H1 (cell line): ENCODE data around the gene CHSY1. TPM values are rescaled to one million over a fixed set of nuclear protein-coding genes. Genes with fewer than 3 reads are reported as not detected.

Source experiments
- CTCF ChIA-PET: fragments of 300-600 bp; sonication (Branson Sonifier 250); formaldehyde crosslinking; loops from one replicate; lab custom pipeline; 2021; ENCODE audit not compliant: partially characterized antibody; lab: Charles Lee
- POLR2A ChIA-PET: fragments of 300-600 bp; sonication (Branson Sonifier 250); formaldehyde crosslinking; loops from one replicate; lab custom pipeline; 2021; ENCODE audit warnings: inconsistent platforms; ENCODE audit not compliant: partially characterized antibody; lab: Charles Lee
- DNase-seq, 2 experiments: peaks; one replicate each; pipeline versions ENCODE4 v3.0.0 to v3.0.0-alpha.2; 2010 to 2022; ENCODE audit warnings: low spot score in 2 of 2, low read depth in 1 of 2, mixed read lengths in 1 of 2
- FAIRE-seq: peaks from 2 replicates; lab custom pipeline; 2011; peaks lifted over from hg19 to GRCh38; lab: Jason Lieb, UNC
- H2AFZ ChIP-seq: 2 replicates; pipeline ENCODE4 v1.8.1; 2012; ENCODE audit warnings: low read length, inconsistent platforms
- H2AK5ac ChIP-seq: 2 replicates; pipeline ENCODE4 v1.6.1; 2013; ENCODE audit warnings: low read depth, low read length
- H2BK120ac ChIP-seq: replicated peaks from 2 replicates; pipeline ENCODE3; 2013; ENCODE audit warnings: low read depth, low read length, inconsistent platforms
- H2BK12ac ChIP-seq: 2 replicates; pipeline ENCODE4 v1.6.1; 2013; ENCODE audit warnings: low read depth, low read length
- H2BK15ac ChIP-seq: 2 replicates; pipeline ENCODE4 v1.6.1; 2013; ENCODE audit warnings: low read length
- H2BK20ac ChIP-seq: 2 replicates; pipeline ENCODE4 v1.6.1; 2013; ENCODE audit warnings: low read length
- H2BK5ac ChIP-seq: 2 replicates; pipeline ENCODE4 v1.6.1; 2013; ENCODE audit warnings: low read depth, low read length
- H3K14ac ChIP-seq: 2 replicates; pipeline ENCODE4 v1.6.1; 2013; ENCODE audit warnings: inconsistent platforms; ENCODE audit not compliant: insufficient read length
- H3K18ac ChIP-seq: 2 replicates; pipeline ENCODE4 v1.6.1; 2013; ENCODE audit warnings: low read length; ENCODE audit errors: extremely low read depth
- H3K23ac ChIP-seq: 2 replicates; pipeline ENCODE4 v1.6.1; 2013; ENCODE audit warnings: inconsistent platforms; ENCODE audit not compliant: insufficient read length
- H3K23me2 ChIP-seq: 2 replicates; pipeline ENCODE4 v1.6.1; 2013; ENCODE audit warnings: low read depth, low read length
- H3K27ac ChIP-seq: 2 replicates; pipeline ENCODE4 v1.6.1; 2011; ENCODE audit warnings: low read depth, low read length, inconsistent platforms
- H3K27me3 ChIP-seq, 4 experiments: replicated peaks in 1 of 4; 1 replicate in 1 of 4; 2 replicates in 3 of 4; pipeline versions ENCODE4 v1.6.1 to v1.8.1; 2011 to 2013; ENCODE audit warnings: low read length in 3 of 4, mild to moderate bottlenecking in 3 of 4, inconsistent platforms in 2 of 4, mixed read lengths in 2 of 4, moderate library complexity in 1 of 4; ENCODE audit not compliant: control insufficient read depth in 3 of 4, insufficient read depth in 3 of 4; ENCODE audit errors: extremely low read depth in 1 of 4
- H3K36me3 ChIP-seq, 4 experiments: 2 replicates each; pipeline versions ENCODE4 v1.6.1 to v1.8.1; 2011 to 2013; ENCODE audit warnings: mild to moderate bottlenecking in 4 of 4, low read length in 3 of 4, moderate library complexity in 2 of 4, control low read depth in 1 of 4, inconsistent platforms in 1 of 4; ENCODE audit not compliant: insufficient read depth in 4 of 4, control insufficient read depth in 2 of 4
- H3K4ac ChIP-seq: replicated peaks from 2 replicates; pipeline ENCODE3; 2013; ENCODE audit warnings: low read length, low read depth, mixed read lengths, inconsistent platforms; ENCODE audit not compliant: insufficient read length
- H3K4me1 ChIP-seq, 4 experiments: replicated peaks in 1 of 4; 1 replicate in 1 of 4; 2 replicates in 3 of 4; pipeline versions ENCODE4 v1.6.1 to v1.8.1; 2011 to 2013; ENCODE audit warnings: low read length in 3 of 4, inconsistent platforms in 2 of 4, mixed read lengths in 1 of 4; ENCODE audit not compliant: insufficient read depth in 4 of 4, control insufficient read depth in 3 of 4
- H3K4me2 ChIP-seq, 2 experiments: 2 replicates each; pipeline versions ENCODE4 v1.6.1 to v1.8.1; 2011 to 2013; ENCODE audit warnings: low read depth in 2 of 2, low read length in 2 of 2, control low read depth in 1 of 2, inconsistent platforms in 1 of 2, mild to moderate bottlenecking in 1 of 2; ENCODE audit not compliant: insufficient read depth in 1 of 2
- H3K4me3 ChIP-seq, 4 experiments: fragments of 200-600, 300-600 bp in 1 of 4; sonication (generic), shearing (Covaris generic), sonication (Bioruptor Twin) in 1 of 4; 2 replicates each; pipeline versions ENCODE4 v1.5.1 to v1.8.1; 2011 to 2016; ENCODE audit warnings: low read length in 4 of 4, low read depth in 3 of 4, control low read depth in 2 of 4, inconsistent platforms in 2 of 4, mild to moderate bottlenecking in 2 of 4, mixed read lengths in 1 of 4, moderate library complexity in 1 of 4; ENCODE audit not compliant: insufficient read depth in 2 of 4; ENCODE audit errors: extremely low read depth in 1 of 4
- H3K56ac ChIP-seq: replicated peaks from 2 replicates; pipeline ENCODE3; 2013; ENCODE audit warnings: low read depth, mild to moderate bottlenecking, mixed read lengths, low read length, inconsistent platforms; ENCODE audit not compliant: insufficient read length
- H3K79me1 ChIP-seq: 2 replicates; pipeline ENCODE4 v1.6.1; 2013; ENCODE audit warnings: low read depth, low read length, control low read depth
- H3K79me2 ChIP-seq, 2 experiments: 2 replicates each; pipeline versions ENCODE4 v1.6.1 to v1.8.1; 2012 to 2013; ENCODE audit warnings: low read length in 2 of 2, mild to moderate bottlenecking in 2 of 2, inconsistent platforms in 1 of 2; ENCODE audit not compliant: insufficient read depth in 2 of 2, control insufficient read depth in 1 of 2
- H3K9ac ChIP-seq, 4 experiments: replicated peaks in 1 of 4; 1 replicate in 1 of 4; 2 replicates in 3 of 4; pipeline versions ENCODE4 v1.6.1 to v1.8.1; 2011 to 2013; ENCODE audit warnings: low read depth in 3 of 4, low read length in 3 of 4, control low read depth in 2 of 4, mild to moderate bottlenecking in 2 of 4, moderate library complexity in 2 of 4, inconsistent platforms in 1 of 4; ENCODE audit errors: extremely low read depth in 1 of 4
- H3K9me3 ChIP-seq, 2 experiments: 2 replicates each; pipeline versions ENCODE4 v1.6.1 to v1.8.1; 2012 to 2013; ENCODE audit warnings: mild to moderate bottlenecking in 2 of 2, moderate library complexity in 2 of 2, control low read depth in 1 of 2, inconsistent platforms in 1 of 2, low read depth in 1 of 2, low read length in 1 of 2, mixed read lengths in 1 of 2; ENCODE audit not compliant: insufficient read depth in 2 of 2
- H4K20me1 ChIP-seq, 2 experiments: replicated peaks in 1 of 2; 2 replicates each; pipeline versions ENCODE3 to v1.8.1; 2011 to 2013; ENCODE audit warnings: inconsistent platforms in 2 of 2, low read length in 2 of 2, mild to moderate bottlenecking in 1 of 2; ENCODE audit not compliant: insufficient read depth in 2 of 2, control insufficient read depth in 1 of 2
- H4K5ac ChIP-seq: 2 replicates; pipeline ENCODE4 v1.6.1; 2013; ENCODE audit warnings: low read length, low read depth, mixed read lengths, inconsistent platforms; ENCODE audit not compliant: insufficient read length
- H4K8ac ChIP-seq: 2 replicates; pipeline ENCODE4 v1.8.0; 2013; ENCODE audit warnings: mild to moderate bottlenecking, moderate library complexity, low read length, inconsistent platforms; ENCODE audit not compliant: insufficient read depth; ENCODE audit errors: extremely low read depth
- H4K91ac ChIP-seq: replicated peaks from 2 replicates; pipeline ENCODE3; 2013; ENCODE audit warnings: low read length, mixed read lengths, inconsistent platforms; ENCODE audit not compliant: insufficient read length
- ATF2 ChIP-seq: IDR thresholded peaks from 2 replicates; pipeline ENCODE4 v1.6.1; 2012; ENCODE audit warnings: low read length, inconsistent platforms
- ATF3 ChIP-seq: IDR thresholded peaks from 2 replicates; pipeline ENCODE4 v1.6.1; 2011; ENCODE audit warnings: low read depth, mild to moderate bottlenecking, low read length; ENCODE audit not compliant: insufficient read depth
- CHD1 ChIP-seq: IDR thresholded peaks from 2 replicates; pipeline ENCODE4 v1.6.1; 2012; ENCODE audit warnings: low read depth, low read length, improper control_type of control experiment
- CHD2 ChIP-seq: IDR thresholded peaks from 2 replicates; pipeline ENCODE4 v1.6.1; 2012; ENCODE audit warnings: low read length, improper control_type of control experiment
- CTCF ChIP-seq, 3 experiments: IDR thresholded peaks; 1 replicate in 2 of 3; 2 replicates in 1 of 3; pipeline versions ENCODE4 v1.5.1 to v1.6.1; 2011; ENCODE audit warnings: low read length in 3 of 3, mild to moderate bottlenecking in 3 of 3, inconsistent platforms in 2 of 3, low read depth in 1 of 3, moderate library complexity in 1 of 3; ENCODE audit not compliant: insufficient read depth in 1 of 3; ENCODE audit errors: control extremely low read depth in 1 of 3
- POU5F1 ChIP-seq: IDR thresholded peaks from 2 replicates; pipeline ENCODE4 v1.6.1; 2011; ENCODE audit warnings: low read depth, mild to moderate bottlenecking, low read length, moderate library complexity
- TAF1 ChIP-seq: IDR thresholded peaks from 2 replicates; pipeline ENCODE4 v1.6.1; 2011; ENCODE audit warnings: mild to moderate bottlenecking, low read depth, low read length
- WGBS, 2 experiments: shearing (Covaris generic) in 1 of 2; methylation state at CpG; one replicate each; pipeline versions ENCODE4 v1.1.6 to v1.1.7; 2013 to 2015; ENCODE audit warnings: low lambda C conversion rate in 2 of 2, mixed read lengths in 2 of 2, inconsistent platforms in 1 of 2, low coverage in 1 of 2, missing lambda C conversion rate in 1 of 2; ENCODE audit not compliant: insufficient replicate concordance in 2 of 2, insufficient coverage in 1 of 2, insufficient read length in 1 of 2; ENCODE audit errors: extremely low coverage in 1 of 2, missing lambda C conversion rate in 1 of 2; 5-methylcytosine and 5-hydroxymethylcytosine counted together
- polyA plus RNA-seq, 7 experiments: library from polyadenylated mRNA; depleted of rRNA in 3 of 7; stranded (reverse) in 5 of 7; unstranded in 2 of 7; fragments of >200 nt in 5 of 7; fragments of 200-250 nt in 2 of 7; gene quantifications; 1 replicate in 5 of 7; 2 replicates in 1 of 7; 4 replicates in 1 of 7; pipeline versions ENCODE4 v1.2.1 to v1.2.3, GENCODE V29; 2011 to 2013; ENCODE audit warnings: missing spikeins in 2 of 7, mixed read lengths in 2 of 7
- total RNA-seq: library from RNA; stranded (reverse); fragmentation: NEBNext Ultra II Directional; extraction: Animal tissue kit (Norgen Biotek cat#: 25700); gene quantifications from 2 replicates; pipeline ENCODE4 v1.2.1, GENCODE V29; 2021

The CHSY1 gene
- total and polyA plus RNA-seq, 2 of the 8 experiments (the other 6 are each of a cell fraction or from before 2014, with no cell fraction given) = 24.9 to 60.7 TPM

GRCh38 chr15:101156509-101157159 lies 95.2 kb downstream of the CHSY1 start:
- Histone ChIP-seq H4K8ac (no peak overlapping the region), H3K23me2 (no peaks in the 10 kb centered on the region), H2BK5ac (no peak overlapping the region), H3K27ac (no peak overlapping the region), H2AFZ (no peak overlapping the region), H3K4me2 (no peak overlapping the region), H3K9me3 (no peaks in the 10 kb centered on the region), H3K4ac (no peak overlapping the region), H3K4me3 (no peak overlapping the region), H3K79me2 (no peaks in the 10 kb centered on the region), H3K56ac (no peak overlapping the region), H4K5ac (no peak overlapping the region), H3K27me3 (peaks cover 0 to 2% (median 0%) of the 10 kb centered on the region in 4 experiments; a peak in 1 of 7 replicates), H4K91ac (no peak overlapping the region), H3K79me1 (no peaks in the 10 kb centered on the region), H3K9ac (no peak overlapping the region), H4K20me1 (peaks cover 0 to 1% of the 10 kb centered on the region in 2 experiments), H3K14ac (no peak overlapping the region), H2AK5ac (no peak overlapping the region), H3K4me1 (peaks cover 0 to 6% (median 0%) of the 10 kb centered on the region in 4 experiments; a peak in 3 of 7 replicates), H2BK20ac (no peak overlapping the region), H3K18ac (no peak overlapping the region), H2BK15ac (no peak overlapping the region), H3K36me3 (no peaks in the 10 kb centered on the region), H3K23ac (no peak overlapping the region), H2BK12ac (no peak overlapping the region), H2BK120ac (no peak overlapping the region)
- ChIA-PET POLR2A (no interaction called here), CTCF (interaction anchor here (0.8 to 10.7 kb wide), 9 partner anchors 10 to 148 kb away, joined by 3 to 128 read pairs (median 3); no protein-coding TSS in a partner anchor)
- WGBS, 2 experiments = 90% methylated on average over 21 of the region's 21 CpGs; no CpG with 5 or more reads in 1 of the 2 experiments
- FAIRE-seq (no peak), DNase-seq (no peak)
- no peak for TF ChIP-seq ATF3
- TF ChIP-seq CTCF (IDR thresholded peaks at IDR 0.05; ENCODE audit: control extremely low read depth in 1 of 3, insufficient read depth in 1 of 3, low read depth in 1 of 3, low read length in 3 of 3) = no peak
- TF ChIP-seq TAF1 = no peak
- TF ChIP-seq CHD1 = no peak
- TF ChIP-seq CHD2 = no peak
- TF ChIP-seq POU5F1 = no peak
- no peak for TF ChIP-seq ATF2
